Measurements from ENCODE around the gene HMG20A.

Gene HMG20A

GRCh38 chr15:77416148-77416455, 4.6 kb upstream of the HMG20A start:
- no peak overlapping the region for H3K4ac ChIP-seq (ENCODE audit: low read length)
- no peak overlapping the region for H4K91ac ChIP-seq (ENCODE audit: low read depth, low read length, poor library complexity)
- no peak overlapping the region for H2BK15ac ChIP-seq (ENCODE audit: low read length)
- peaks cover 3% of the 10 kb centered on the region for H3K79me1 ChIP-seq (ENCODE audit: low read depth, low read length)
- no peak overlapping the region for H3K18ac ChIP-seq (ENCODE audit: low read length)
- H3K4me2 ChIP-seq (ENCODE audit: insufficient read depth, low read length, poor library complexity, severe bottlenecking): no peak overlapping the region
- no peak overlapping the region for H2BK12ac ChIP-seq (ENCODE audit: low read length)
- no peak overlapping the region for H2BK120ac ChIP-seq (ENCODE audit: low read depth, low read length)
- H3K4me1 ChIP-seq (ENCODE audit: control insufficient read depth in 2 of 2, insufficient read depth in 1 of 2, low read depth in 1 of 2, low read length in 2 of 2): peaks cover 0 to 8% of the 10 kb centered on the region in 2 donors
- H3K4me3 ChIP-seq (ENCODE audit: low read length in 2 of 2): no peak overlapping the region
- 100% methylated on average over 1 of the region's 2 CpGs; no CpG with 5 or more reads in 1 of the 2 donors for WGBS, 2 donors (ENCODE audit: extremely low coverage in 2 of 2, insufficient read length in 2 of 2, insufficient replicate concordance in 1 of 2)
- H2AFZ ChIP-seq (ENCODE audit: low read length): no peak overlapping the region
- no peaks in the 10 kb centered on the region for H3K27me3 ChIP-seq (ENCODE audit: control insufficient read depth in 3 of 3, insufficient read depth in 3 of 3, low read depth in 1 of 3, low read length in 3 of 3)
- no peak overlapping the region for H2BK5ac ChIP-seq (ENCODE audit: low read length)
- no peak overlapping the region for H3K14ac ChIP-seq (ENCODE audit: low read length)
- no peak overlapping the region for H3K9ac ChIP-seq (ENCODE audit: low read depth, low read length, poor library complexity)
- no peaks in the 10 kb centered on the region for H3K36me3 ChIP-seq (replicated peaks in 1 of 2; ENCODE audit: control insufficient read depth in 2 of 2, insufficient read depth in 2 of 2, low read length in 2 of 2)
- no peak for DNase-seq (ENCODE audit: low spot score)
- no peak overlapping the region for H2AK5ac ChIP-seq (ENCODE audit: low read depth, low read length)
- H3K23ac ChIP-seq (ENCODE audit: low read depth, low read length, poor library complexity): no peak overlapping the region
- no peaks in the 10 kb centered on the region for H3K9me3 ChIP-seq (replicated peaks in 1 of 2; ENCODE audit: control insufficient read depth in 2 of 2, insufficient read depth in 1 of 2, low read depth in 1 of 2, low read length in 2 of 2)
- no peak overlapping the region for H4K8ac ChIP-seq (ENCODE audit: low read depth, low read length)
- no peak overlapping the region for H3K27ac ChIP-seq (replicated peaks; ENCODE audit: low read length)

GRCh38 chr15:77416954-77417353, 3.7 kb upstream of the HMG20A start:
- Histone ChIP-seq H2BK5ac (ENCODE audit: low read length) (no peak overlapping the region), H3K27me3 (ENCODE audit: control insufficient read depth in 3 of 3, insufficient read depth in 3 of 3, low read depth in 1 of 3, low read length in 3 of 3) (no peaks in the 10 kb centered on the region), H2AK5ac (ENCODE audit: low read depth, low read length) (no peak overlapping the region), H3K9ac (ENCODE audit: low read depth, low read length, poor library complexity) (no peak overlapping the region), H3K18ac (ENCODE audit: low read length) (no peak overlapping the region), H3K9me3 (replicated peaks in 1 of 2; ENCODE audit: control insufficient read depth in 2 of 2, insufficient read depth in 1 of 2, low read depth in 1 of 2, low read length in 2 of 2) (no peaks in the 10 kb centered on the region), H4K91ac (ENCODE audit: low read depth, low read length, poor library complexity) (no peak overlapping the region), H3K4me3 (ENCODE audit: low read length in 2 of 2) (no peak overlapping the region), H3K36me3 (replicated peaks in 1 of 2; ENCODE audit: control insufficient read depth in 2 of 2, insufficient read depth in 2 of 2, low read length in 2 of 2) (no peaks in the 10 kb centered on the region), H3K23ac (ENCODE audit: low read depth, low read length, poor library complexity) (no peak overlapping the region), H3K4me2 (ENCODE audit: insufficient read depth, low read length, poor library complexity, severe bottlenecking) (no peak overlapping the region), H3K27ac (replicated peaks; ENCODE audit: low read length) (no peak overlapping the region), H2BK12ac (ENCODE audit: low read length) (no peak overlapping the region), H4K8ac (ENCODE audit: low read depth, low read length) (no peak overlapping the region), H2AFZ (ENCODE audit: low read length) (no peak overlapping the region), H2BK120ac (ENCODE audit: low read depth, low read length) (no peak overlapping the region), H3K4ac (ENCODE audit: low read length) (no peak overlapping the region), H3K79me1 (ENCODE audit: low read depth, low read length) (peaks cover 3% of the 10 kb centered on the region), H3K4me1 (ENCODE audit: control insufficient read depth in 2 of 2, insufficient read depth in 1 of 2, low read depth in 1 of 2, low read length in 2 of 2) (peaks cover 4 to 8% of the 10 kb centered on the region in 2 donors), H3K14ac (ENCODE audit: low read length) (no peak overlapping the region), H2BK15ac (ENCODE audit: low read length) (no peak overlapping the region)
- no peak for DNase-seq (ENCODE audit: low spot score)
- WGBS, 2 donors (ENCODE audit: extremely low coverage in 2 of 2, insufficient read length in 2 of 2, insufficient replicate concordance in 1 of 2): no CpG with 5 or more reads among the region's 1 CpG

- Histone ChIP-seq H3K18ac (ENCODE audit: low read length) (no peak overlapping the region), H2BK120ac (ENCODE audit: low read depth, low read length) (no peak overlapping the region), H3K27me3 (ENCODE audit: control insufficient read depth in 3 of 3, insufficient read depth in 3 of 3, low read depth in 1 of 3, low read length in 3 of 3) (no peaks in the 10 kb centered on the region), H3K23ac (ENCODE audit: low read depth, low read length, poor library complexity) (no peak overlapping the region), H2BK5ac (ENCODE audit: low read length) (no peak overlapping the region), H2BK12ac (ENCODE audit: low read length) (no peak overlapping the region), H4K91ac (ENCODE audit: low read depth, low read length, poor library complexity) (no peak overlapping the region), H3K9ac (ENCODE audit: low read depth, low read length, poor library complexity) (no peak overlapping the region), H2BK15ac (ENCODE audit: low read length) (no peak overlapping the region), H3K36me3 (replicated peaks in 1 of 2; ENCODE audit: control insufficient read depth in 2 of 2, insufficient read depth in 2 of 2, low read length in 2 of 2) (no peaks in the 10 kb centered on the region), H3K4me2 (ENCODE audit: insufficient read depth, low read length, poor library complexity, severe bottlenecking) (no peak overlapping the region), H3K4me1 (ENCODE audit: control insufficient read depth in 2 of 2, insufficient read depth in 1 of 2, low read depth in 1 of 2, low read length in 2 of 2) (peaks cover 4 to 8% of the 10 kb centered on the region in 2 donors), H3K4me3 (ENCODE audit: low read length in 2 of 2) (no peak overlapping the region), H3K14ac (ENCODE audit: low read length) (no peak overlapping the region), H3K4ac (ENCODE audit: low read length) (no peak overlapping the region), H2AFZ (ENCODE audit: low read length) (no peak overlapping the region), H3K27ac (replicated peaks; ENCODE audit: low read length) (no peak overlapping the region), H3K9me3 (replicated peaks in 1 of 2; ENCODE audit: control insufficient read depth in 2 of 2, insufficient read depth in 1 of 2, low read depth in 1 of 2, low read length in 2 of 2) (no peaks in the 10 kb centered on the region), H2AK5ac (ENCODE audit: low read depth, low read length) (no peak overlapping the region), H4K8ac (ENCODE audit: low read depth, low read length) (no peak overlapping the region), H3K79me1 (ENCODE audit: low read depth, low read length) (peaks cover 3% of the 10 kb centered on the region)
- WGBS, 2 donors (ENCODE audit: extremely low coverage in 2 of 2, insufficient read length in 2 of 2, insufficient replicate concordance in 1 of 2): no CpG with 5 or more reads among the region's 3 CpGs
- DNase-seq (ENCODE audit: low spot score): no peak
Measured at GRCh38 chr15:77417602-77418001, 3.1 kb upstream of the HMG20A start.

GRCh38 chr15:77418391-77418965, 2.2 kb upstream of the HMG20A start:
- no CpG with 5 or more reads among the region's 8 CpGs for WGBS, 2 donors (ENCODE audit: extremely low coverage in 2 of 2, insufficient read length in 2 of 2, insufficient replicate concordance in 1 of 2)
- H3K27ac ChIP-seq (replicated peaks; ENCODE audit: low read length): no peak overlapping the region
- H3K4me3 ChIP-seq (ENCODE audit: low read length in 2 of 2): peak overlapping the region in 1 of 2 donors; percentile 80

More at GRCh38 chr15:77418391-77418965, 2.2 kb upstream of the HMG20A start:
- no peak overlapping the region for H2BK15ac ChIP-seq (ENCODE audit: low read length)
- H2BK5ac ChIP-seq (ENCODE audit: low read length): no peak overlapping the region
- H3K27me3 ChIP-seq (ENCODE audit: control insufficient read depth in 3 of 3, insufficient read depth in 3 of 3, low read depth in 1 of 3, low read length in 3 of 3): no peaks in the 10 kb centered on the region
- no peak overlapping the region for H3K14ac ChIP-seq (ENCODE audit: low read length)
- no peak overlapping the region for H3K4ac ChIP-seq (ENCODE audit: low read length)
- H2BK12ac ChIP-seq (ENCODE audit: low read length): no peak overlapping the region
- no peak for DNase-seq (ENCODE audit: low spot score)
- H3K79me1 ChIP-seq (ENCODE audit: low read depth, low read length): peaks cover 3% of the 10 kb centered on the region
- no peak overlapping the region for H2AK5ac ChIP-seq (ENCODE audit: low read depth, low read length)
- H2AFZ ChIP-seq (ENCODE audit: low read length): peak overlapping the region; percentile 92
- H3K4me1 ChIP-seq (ENCODE audit: control insufficient read depth in 2 of 2, insufficient read depth in 1 of 2, low read depth in 1 of 2, low read length in 2 of 2): peaks cover 4 to 8% of the 10 kb centered on the region in 2 donors
- H3K18ac ChIP-seq (ENCODE audit: low read length): no peak overlapping the region
- H4K8ac ChIP-seq (ENCODE audit: low read depth, low read length): no peak overlapping the region
- H3K9me3 ChIP-seq (replicated peaks in 1 of 2; ENCODE audit: control insufficient read depth in 2 of 2, insufficient read depth in 1 of 2, low read depth in 1 of 2, low read length in 2 of 2): no peaks in the 10 kb centered on the region
- H2BK120ac ChIP-seq (ENCODE audit: low read depth, low read length): no peak overlapping the region
- no peaks in the 10 kb centered on the region for H3K36me3 ChIP-seq (replicated peaks in 1 of 2; ENCODE audit: control insufficient read depth in 2 of 2, insufficient read depth in 2 of 2, low read length in 2 of 2)
- no peak overlapping the region for H3K23ac ChIP-seq (ENCODE audit: low read depth, low read length, poor library complexity)
- peak overlapping the region; percentile 32 for H3K4me2 ChIP-seq (ENCODE audit: insufficient read depth, low read length, poor library complexity, severe bottlenecking)
- H3K9ac ChIP-seq (ENCODE audit: low read depth, low read length, poor library complexity): no peak overlapping the region
- no peak overlapping the region for H4K91ac ChIP-seq (ENCODE audit: low read depth, low read length, poor library complexity)

Measured in neuronal stem cell (in vitro differentiated cells).